NCI-H2196 treated with DMSO at 0.1 percent for 48 hours (cell line): ENCODE measurements around the gene PLA2G2D.

Source experiments
- DNase-seq: peaks from one replicate; lab custom pipeline; 2025; ENCODE audit not compliant: unreplicated experiment; lab: John Stamatoyannopoulos, UW

PLA2G2D gene

GRCh38 chr1:20069874-20070273 is 49.5 kb downstream of the PLA2G2D start, which contains the start of gene PLA2G5:
TSS of gene PLA2G5 (plus strand) at chr1:20070194. CDS start at chr1:20084831, 14,637 bp downstream.
- DNase-seq: no peak

GRCh38 chr1:20068722-20069121 is 50.6 kb downstream of the PLA2G2D start:
- DNase-seq: no peak

GRCh38 chr1:20063861-20064292 is 55.5 kb downstream of the PLA2G2D start:
- DNase-seq: no peak
